Effector CD4-positive, alpha-beta T cell (primary cell): ENCODE results near the gene FZD10.

Source experiments
- DNase-seq: peaks from one replicate; pipeline ENCODE4 v3.0.0-alpha.2; 2020

The FZD10 gene

DNA sequence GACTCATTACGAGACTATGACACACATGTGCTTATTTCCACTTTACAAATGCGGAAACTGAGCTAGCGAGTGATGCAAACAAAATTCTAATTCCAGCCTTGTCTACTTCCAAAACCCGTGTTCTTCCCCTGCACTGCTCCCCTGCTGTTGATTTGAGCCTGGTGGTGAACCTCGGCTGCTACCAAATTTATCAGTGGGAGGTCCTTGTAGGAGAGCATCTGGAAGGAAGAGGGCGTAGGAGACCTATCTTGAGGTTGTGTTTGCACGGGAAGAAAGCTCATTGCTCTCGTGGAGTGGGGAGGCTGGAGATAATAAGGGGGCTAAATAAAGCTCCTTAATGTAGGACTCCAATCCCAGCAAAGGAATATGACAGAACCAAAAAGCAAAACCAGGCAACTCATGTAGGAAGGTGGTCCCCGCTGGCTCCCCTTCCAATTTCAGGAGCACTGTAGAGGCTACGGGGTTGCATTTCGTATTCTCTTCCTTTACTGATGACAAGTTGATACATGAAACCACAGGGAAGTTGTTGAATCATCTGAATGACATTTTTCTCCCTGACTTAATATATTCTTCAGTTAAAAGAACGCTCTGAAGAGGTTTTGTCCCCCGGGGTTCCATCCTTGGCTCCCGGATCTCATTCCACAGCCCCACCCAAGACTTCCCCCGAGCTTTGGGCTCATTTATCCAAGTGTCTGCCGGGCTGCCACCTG, 52.6 kb downstream of the FZD10 start:
- no peak for DNase-seq
